OCI-LY7 (cell line): Measurements from ENCODE around the gene ANKRD9. TPM values are rescaled to one million over a fixed set of nuclear protein-coding genes. Genes with fewer than 3 reads are reported as not detected.

ENCODE experiments used
- BruUV-seq: library from RNA; stranded (reverse); fragments of 400-500 nt; replicated peaks from 2 replicates; lab custom pipeline; 2021; lab: Mats Ljungman, UMichigan
- CTCF ChIA-PET: fragments of 300-600 bp; sonication (Branson Sonifier 250); formaldehyde crosslinking; loops from one replicate; lab custom pipeline; 2022; ENCODE audit warnings: antibody characterized with exemption; ENCODE audit not compliant: unreplicated experiment; lab: Charles Lee
- POLR2A ChIA-PET: fragments of 300-600 bp; sonication (Branson Sonifier 250); formaldehyde crosslinking; loops from one replicate; lab custom pipeline; 2022; ENCODE audit warnings: antibody characterized with exemption; lab: Charles Lee
- DNase-seq: peaks from one replicate; pipeline ENCODE4 v3.0.0-alpha.2; 2015; ENCODE audit warnings: low spot score
- H2AFZ ChIP-seq: fragments of 200-600 bp; sonication (generic), shearing (Covaris generic); 2 replicates; pipeline ENCODE4 v1.6.1; 2014; ENCODE audit warnings: mild to moderate bottlenecking, antibody characterized with exemption, low read length, moderate library complexity
- H3K27ac ChIP-seq: fragments of 200-600 bp; sonication (generic); 2 replicates; pipeline ENCODE4 v1.5.1; 2014; ENCODE audit warnings: mixed run types, low read depth, mild to moderate bottlenecking, moderate library complexity, low read length, inconsistent platforms; ENCODE audit not compliant: poor library complexity, severe bottlenecking
- H3K36me3 ChIP-seq: fragments of 200-600 bp; sonication (generic); 2 replicates; pipeline ENCODE4 v1.6.1; 2014; ENCODE audit warnings: mild to moderate bottlenecking, antibody characterized with exemption, low read length, moderate library complexity, mixed read lengths; ENCODE audit not compliant: insufficient read depth
- H3K4me1 ChIP-seq: fragments of 200-600 bp; sonication (generic); 2 replicates; pipeline ENCODE4 v1.5.1; 2014; ENCODE audit warnings: mild to moderate bottlenecking, low read length; ENCODE audit not compliant: insufficient read depth, poor library complexity, severe bottlenecking
- H3K4me2 ChIP-seq: fragments of 200-600 bp; sonication (generic); 2 replicates; pipeline ENCODE4 v1.6.1; 2014; ENCODE audit warnings: mild to moderate bottlenecking, low read length
- H3K4me3 ChIP-seq: fragments of 200-600 bp; sonication (generic); 2 replicates; pipeline ENCODE4 v1.5.1; 2014; ENCODE audit warnings: mild to moderate bottlenecking, low read depth, low read length; ENCODE audit not compliant: poor library complexity, severe bottlenecking
- H3K79me2 ChIP-seq: fragments of 200-600 bp; sonication (generic); 2 replicates; pipeline ENCODE4 v1.6.1; 2016; ENCODE audit warnings: low read depth, mild to moderate bottlenecking, low read length, moderate library complexity, mixed read lengths; ENCODE audit not compliant: insufficient read depth
- H3K9me2 ChIP-seq: fragments of 200-600 bp; sonication (generic); 2 replicates; pipeline ENCODE4 v1.6.1; 2016; ENCODE audit warnings: mild to moderate bottlenecking, low read length, mixed read lengths; ENCODE audit not compliant: insufficient read depth
- H3K9me3 ChIP-seq: fragments of 200-600 bp; sonication (generic); 2 replicates; pipeline ENCODE4 v1.6.1; 2014; ENCODE audit warnings: mild to moderate bottlenecking, mixed run types, low read length, mixed read lengths
- H4K20me1 ChIP-seq: fragments of 200-600 bp; sonication (generic); 2 replicates; pipeline ENCODE4 v1.6.1; 2014; ENCODE audit warnings: mild to moderate bottlenecking, antibody characterized with exemption, low read length, moderate library complexity, mixed read lengths; ENCODE audit not compliant: insufficient read depth
- CTCF ChIP-seq: fragments of 200-600 bp; sonication (generic); conservative IDR thresholded peaks from 2 replicates; pipeline ENCODE4 v1.5.1; 2014; ENCODE audit warnings: mild to moderate bottlenecking, antibody characterized with exemption, low read length, moderate library complexity, mixed read lengths
- EZH2phosphoT487 ChIP-seq: fragments of 200-600 bp; sonication (generic); IDR thresholded peaks from 2 replicates; pipeline ENCODE4 v1.6.1; 2018; ENCODE audit warnings: low read depth, borderline replicate concordance, mild to moderate bottlenecking, mixed run types, antibody characterized with exemption, low read length, moderate library complexity, mixed read lengths
- intact Hi-C: fragments of 100-400 bp; cut with micrococcal nuclease; formaldehyde crosslinking; loops from one replicate; pipeline ENCODE4 v1.10.0; 2022; ENCODE audit not compliant: unreplicated experiment
- total RNA-seq, 2 experiments: library from RNA; depleted of rRNA in 1 of 2; stranded (reverse); fragments of >200 nt in 1 of 2; shearing (Covaris generic) in 1 of 2; gene quantifications; 2 replicates each; pipeline ENCODE4 v1.2.3, GENCODE V29; 2014 to 2022

Gene ANKRD9
- total RNA-seq, 2 experiments from 2014 or later: 1.2 to 1.9 TPM

GRCh38 chr14:102505000-102505619 lies 4.5 kb downstream of the ANKRD9 start:
- Histone ChIP-seq H3K4me2 (no peak overlapping the region), H3K4me1 (peaks cover 2% of the 10 kb centered on the region), H3K4me3 (no peak overlapping the region), H3K9me2 (no peaks in the 10 kb centered on the region), H2AFZ (no peak overlapping the region), H3K9me3 (no peaks in the 10 kb centered on the region), H4K20me1 (no peaks in the 10 kb centered on the region), H3K79me2 (no peaks in the 10 kb centered on the region), H3K27ac (no peak overlapping the region), H3K36me3 (no peaks in the 10 kb centered on the region)
- BruUV-seq: no TSS peak
- no peak for TF ChIP-seq CTCF
- TF ChIP-seq EZH2phosphoT487: no peak
- ChIA-PET POLR2A (interaction anchor here (0.5 kb wide), 1 partner anchor 89 kb away, joined by 4 read pairs; no protein-coding TSS in a partner anchor), CTCF (no interaction called here)
- DNase-seq: no peak
- intact Hi-C loops: no loop called here

GRCh38 chr14:102504328-102504999 lies 5.1 kb downstream of the ANKRD9 start:
- DNase-seq: no peak
- no peaks in the 10 kb centered on the region for H3K36me3 ChIP-seq
- H3K4me3 ChIP-seq: no peak overlapping the region
- TF ChIP-seq EZH2phosphoT487 (no peak), CTCF (no peak)
- no peak overlapping the region for H3K27ac ChIP-seq
- no peak overlapping the region for H2AFZ ChIP-seq
- BruUV-seq: no TSS peak
- intact Hi-C loops: no loop called here
- H3K9me3 ChIP-seq: no peaks in the 10 kb centered on the region
- no peaks in the 10 kb centered on the region for H4K20me1 ChIP-seq
- POLR2A ChIA-PET: interaction anchor here (0.5 kb wide), 1 partner anchor 90 kb away, joined by 4 read pairs; no protein-coding TSS in a partner anchor
- CTCF ChIA-PET: no interaction called here
- no peaks in the 10 kb centered on the region for H3K4me1 ChIP-seq
- H3K79me2 ChIP-seq: no peaks in the 10 kb centered on the region
- H3K9me2 ChIP-seq: no peaks in the 10 kb centered on the region
- H3K4me2 ChIP-seq: no peak overlapping the region
